Neural progenitor cell (in vitro differentiated cells): ENCODE results near the gene CRLF3.
A peak's percentile ranks its signal among the peaks of the same experiment; 100 is the strongest.

ENCODE experiments used
- CTCF ChIP-seq: fragments of 200-600 bp; sonication (generic); IDR thresholded peaks from 2 replicates; pipeline ENCODE4 v1.5.1; 2017; ENCODE audit warnings: antibody characterized with exemption, mild to moderate bottlenecking
- EZH2 ChIP-seq: fragments of 200-600 bp; sonication (generic); IDR thresholded peaks from 2 replicates; pipeline ENCODE4 v1.6.1; 2017; ENCODE audit warnings: antibody characterized with exemption, mild to moderate bottlenecking, moderate library complexity

- TF ChIP-seq CTCF = peak; percentile 64
- TF ChIP-seq EZH2 = peak; percentile 32
These were observed at the start of gene CRLF3 for GRCh38 chr17:30824356-30825145.
